T-cell (primary cell): ENCODE results near the gene FBXL15. TPM values are rescaled to one million over a fixed set of nuclear protein-coding genes. Genes with fewer than 3 reads are reported as not detected.
A peak's percentile ranks its signal among the peaks of the same experiment; 100 is the strongest.

Experiments used
- ATAC-seq, 4 experiments: fragments of 200-7000 bp in 3 of 4; fragments of 150-1000 bp in 1 of 4; cut with Tn5 transposase; replicated peaks in 1 of 4; 1 replicate in 3 of 4; 2 replicates in 1 of 4; pipeline ENCODE4 v1.10.0; 2021; ENCODE audit warnings: moderate library complexity in 3 of 4, mild to moderate bottlenecking in 2 of 4, moderate number of reproducible peaks in 1 of 4
- CTCF ChIA-PET, 2 donors: fragments of 300-600 bp; sonication (Branson Sonifier 250); formaldehyde crosslinking; loops; one replicate each; lab custom pipeline; 2022; ENCODE audit warnings: antibody characterized with exemption in 2 of 2; lab: Charles Lee
- POLR2A ChIA-PET, 2 donors: fragments of 300-600 bp; sonication (Branson Sonifier 250); formaldehyde crosslinking; loops; one replicate each; lab custom pipeline; 2022; ENCODE audit warnings: antibody characterized with exemption in 2 of 2; lab: Charles Lee
- DNase-seq, 35 experiments: peaks; one replicate each; pipeline versions ENCODE4 v3.0.0 to v3.0.0-alpha.2; 2013 to 2023
- H3K27ac ChIP-seq: one replicate; pipeline ENCODE4 v1.5.1; 2013; ENCODE audit warnings: low read length
- H3K27me3 ChIP-seq, 2 experiments: replicated peaks in 1 of 2; 1 replicate in 1 of 2; 2 replicates in 1 of 2; pipeline versions ENCODE4 v1.6.1 to v1.7.0; 2013; ENCODE audit warnings: low read length in 1 of 2, mixed read lengths in 1 of 2; ENCODE audit not compliant: control insufficient read depth in 2 of 2, insufficient read depth in 2 of 2; ENCODE audit errors: extremely low read depth in 1 of 2
- H3K36me3 ChIP-seq, 2 donors: 1 replicate in 1 of 2; 2 replicates in 1 of 2; pipeline versions ENCODE4 v1.6.1 to v1.7.0; 2013; ENCODE audit warnings: low read length in 1 of 2; ENCODE audit not compliant: control insufficient read depth in 2 of 2, insufficient read depth in 1 of 2; ENCODE audit errors: extremely low read depth in 1 of 2
- H3K4me1 ChIP-seq, 2 experiments: 1 replicate in 1 of 2; 2 replicates in 1 of 2; pipeline versions ENCODE4 v1.6.1 to v1.7.0; 2013; ENCODE audit warnings: low read length in 2 of 2, mixed read lengths in 1 of 2; ENCODE audit not compliant: insufficient read depth in 2 of 2, control insufficient read depth in 1 of 2; ENCODE audit errors: extremely low read depth in 1 of 2
- H3K4me3 ChIP-seq, 2 donors: 1 replicate in 1 of 2; 2 replicates in 1 of 2; pipeline versions ENCODE4 v1.5.1 to v1.7.0; 2013; ENCODE audit warnings: mild to moderate bottlenecking in 2 of 2, low read length in 1 of 2, moderate library complexity in 1 of 2; ENCODE audit not compliant: control insufficient read depth in 1 of 2; ENCODE audit errors: extremely low read depth in 1 of 2
- H3K9me3 ChIP-seq: 2 replicates; pipeline ENCODE4 v1.7.0; 2013
- H3K27ac Mint-ChIP-seq, 2 donors: one replicate each; pipeline ENCODE4 v1.8.0; 2020 to 2021; ENCODE audit warnings: mild to moderate bottlenecking in 2 of 2, mixed read lengths in 2 of 2
- H3K27me3 Mint-ChIP-seq, 2 donors: one replicate each; pipeline ENCODE4 v1.8.0; 2021 to 2022; ENCODE audit warnings: mixed read lengths in 2 of 2
- H3K36me3 Mint-ChIP-seq: one replicate; pipeline ENCODE4 v1.8.0; 2021; ENCODE audit warnings: mixed read lengths
- H3K4me1 Mint-ChIP-seq, 3 donors: one replicate each; pipeline ENCODE4 v1.8.0; 2020 to 2022; ENCODE audit warnings: mixed read lengths in 3 of 3, mild to moderate bottlenecking in 1 of 3
- H3K4me3 Mint-ChIP-seq, 3 donors: one replicate each; pipeline ENCODE4 v1.8.0; 2020 to 2022; ENCODE audit warnings: mild to moderate bottlenecking in 3 of 3, mixed read lengths in 3 of 3, moderate library complexity in 3 of 3
- H3K9me3 Mint-ChIP-seq, 3 donors: one replicate each; pipeline ENCODE4 v1.8.0; 2020 to 2022; ENCODE audit warnings: mixed read lengths in 3 of 3
- WGBS: methylation state at CpG from one replicate; pipeline ENCODE4 v1.1.5; 2013; ENCODE audit warnings: missing lambda C conversion rate; ENCODE audit not compliant: insufficient coverage; 5-methylcytosine and 5-hydroxymethylcytosine counted together
- total RNA-seq, 35 experiments: library from RNA in 6 of 35; stranded (reverse) in 6 of 35; fragments of 120-200 nt in 1 of 35; gene quantifications; one replicate each; pipeline versions ENCODE4 v1.2.1 to v1.2.4 and lab custom pipeline; 2013 to 2026

The FBXL15 gene
- total RNA-seq, 5 donors from 2014 or later (not counting 1 experiment from before 2014, with no cell fraction given): 13.3 to 30.4 (median 23.7) TPM

DNA sequence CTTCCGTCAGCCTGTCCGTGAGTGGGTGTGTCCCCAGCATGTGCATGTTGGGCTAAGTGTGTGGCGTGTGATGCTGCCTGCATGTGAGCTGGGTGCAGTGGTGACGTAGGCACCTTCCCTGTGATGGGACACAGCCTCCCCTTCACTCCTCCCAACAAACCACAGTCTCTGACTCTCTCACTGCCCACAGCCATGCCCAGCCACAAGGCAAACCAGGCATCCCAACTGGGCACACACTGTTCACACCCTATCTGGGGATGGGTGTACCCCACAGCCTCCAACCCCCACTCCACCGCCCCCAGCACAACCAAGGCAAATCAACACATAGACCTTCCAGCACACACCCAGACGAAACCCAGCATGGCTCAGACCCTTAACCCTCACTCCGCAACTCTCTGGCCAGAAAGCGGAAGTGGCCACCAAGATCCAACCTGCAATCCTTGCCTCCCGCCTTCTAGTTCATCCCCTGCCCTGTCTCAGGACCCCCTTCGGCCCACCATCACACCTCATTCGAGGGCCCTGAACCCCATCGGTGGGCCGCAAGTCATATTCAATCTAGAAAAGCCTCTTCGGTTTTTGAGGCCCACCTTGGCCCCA is 12.4 kb upstream of the FBXL15 start:
- no peak overlapping the region for H3K27ac ChIP-seq
- peak overlapping the region; percentile 73 to 82 (median 76) for H3K4me3 Mint-ChIP-seq

GRCh38 chr10:102408728-102409603 is 11.7 kb upstream of the FBXL15 start:
- Histone ChIP-seq H3K36me3 (no peaks in the 10 kb centered on the region), H3K4me1 (peaks cover 16 to 50% of the 10 kb centered on the region in 2 experiments), H3K4me3 (peak overlapping the region; percentile 50 to 73), H3K9me3 (no peaks in the 10 kb centered on the region), H3K27ac (peak overlapping the region; percentile 42), H3K27me3 (peaks cover 0 to 58% of the 10 kb centered on the region in 2 experiments)
- POLR2A ChIA-PET: interaction anchor here (0.6 to 1.0 kb wide), 2 partner anchors 10 to 14 kb away, joined by 3 to 4 read pairs; no protein-coding TSS in a partner anchor
- peak overlapping the region; percentile 73 to 82 (median 76) for H3K4me3 Mint-ChIP-seq
- peaks cover 0 to 33% of the 10 kb centered on the region in 2 donors for H3K27me3 Mint-ChIP-seq
- CTCF ChIA-PET: interaction anchor here in 1 of 2 donors (0.7 to 1.0 kb wide), 2 partner anchors 45 to 178 kb away, joined by 3 read pairs; no protein-coding TSS in a partner anchor
- H3K36me3 Mint-ChIP-seq: no peaks in the 10 kb centered on the region
- H3K4me1 Mint-ChIP-seq: peaks cover 32 to 43% (median 36%) of the 10 kb centered on the region in 3 donors
- peak overlapping the region in 1 of 2 donors; percentile 85 for H3K27ac Mint-ChIP-seq
- peak; percentile 43 to 82 (median 69) for DNase-seq
- H3K9me3 Mint-ChIP-seq: no peaks in the 10 kb centered on the region
- 1% methylated on average over 101 of the region's 103 CpGs for WGBS
- peak; percentile 67 to 83 (median 79) for ATAC-seq

More for the DNA sequence above, 12.4 kb upstream of the FBXL15 start:
- Histone ChIP-seq H3K4me3 (peak overlapping the region; percentile 17 to 33), H3K4me1 (peaks cover 16 to 53% of the 10 kb centered on the region in 2 experiments), H3K27me3 (peaks cover 0 to 57% of the 10 kb centered on the region in 2 experiments), H3K36me3 (peaks cover 0 to 1% of the 10 kb centered on the region in 2 donors), H3K9me3 (no peaks in the 10 kb centered on the region)
- Mint-ChIP-seq H3K27ac (peak overlapping the region; percentile 65 to 87), H3K4me1 (peaks cover 31 to 43% (median 37%) of the 10 kb centered on the region in 3 donors), H3K9me3 (no peaks in the 10 kb centered on the region), H3K36me3 (no peaks in the 10 kb centered on the region), H3K27me3 (peaks cover 0 to 33% of the 10 kb centered on the region in 2 donors)
- CTCF ChIA-PET: no interaction called here
- 75% methylated on average over 12 of the region's 14 CpGs for WGBS
- peak in 1 of 4 experiments; percentile 19 for ATAC-seq
- peak in 2 of 35 experiments; percentile 46 to 57 for DNase-seq
- POLR2A ChIA-PET: interaction anchor here in 1 of 2 donors (0.6 kb wide), 2 partner anchors 9 to 11 kb away, joined by 3 read pairs; no protein-coding TSS in a partner anchor

DNA sequence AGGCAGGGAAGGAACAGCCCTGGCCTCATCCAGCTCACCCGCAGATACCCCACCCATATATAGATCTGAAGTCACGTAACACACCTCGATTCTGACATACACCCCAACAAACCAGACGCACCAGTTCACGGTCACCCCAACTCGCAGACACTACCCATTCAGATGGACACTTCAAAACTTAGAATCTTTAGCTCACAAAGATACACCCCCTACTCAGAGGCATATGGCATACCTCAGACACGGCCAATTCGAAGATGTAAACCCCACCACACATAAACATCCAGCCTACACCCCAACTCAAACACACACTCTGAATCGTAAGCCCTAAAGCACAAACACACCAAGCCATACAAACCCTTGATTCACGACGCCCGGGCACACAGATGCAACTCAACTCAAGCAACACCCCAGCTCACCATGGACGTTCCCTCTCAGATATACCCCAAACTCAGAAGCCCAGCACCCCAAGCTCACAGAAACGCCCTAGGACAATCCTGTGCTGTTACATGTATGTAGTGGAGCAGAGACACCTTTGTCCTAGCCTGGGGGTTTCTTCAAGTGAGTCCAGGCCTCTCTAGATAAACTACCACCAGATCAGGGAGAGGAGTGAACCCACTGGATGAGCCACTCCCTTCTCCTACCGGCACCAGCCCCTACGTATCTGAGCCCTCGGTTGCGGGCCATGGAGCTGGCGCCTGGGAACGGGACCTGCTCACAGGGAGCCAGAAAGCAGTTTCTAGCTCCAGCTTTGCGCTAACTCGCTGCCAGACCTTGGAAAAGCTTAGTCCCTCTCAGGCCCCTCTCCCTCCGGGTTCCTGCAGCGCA is 10.8 kb upstream of the FBXL15 start:
- Mint-ChIP-seq H3K36me3 (no peaks in the 10 kb centered on the region), H3K4me3 (peak overlapping the region; percentile 63 to 82 (median 69)), H3K27me3 (peaks cover 0 to 37% of the 10 kb centered on the region in 2 donors), H3K4me1 (peaks cover 32 to 43% (median 36%) of the 10 kb centered on the region in 3 donors), H3K27ac (peak overlapping the region; percentile 54 to 85), H3K9me3 (no peaks in the 10 kb centered on the region)
- Histone ChIP-seq H3K4me1 (peaks cover 16 to 50% of the 10 kb centered on the region in 2 experiments), H3K9me3 (no peaks in the 10 kb centered on the region), H3K27ac (peak overlapping the region; percentile 42), H3K27me3 (peaks cover 0 to 65% of the 10 kb centered on the region in 2 experiments), H3K4me3 (peak overlapping the region; percentile 50 to 73), H3K36me3 (no peaks in the 10 kb centered on the region)
- peak in 3 of 4 experiments; percentile 1 to 6 (median 3) for ATAC-seq
- WGBS: 34% methylated on average over 20 of the region's 24 CpGs
- CTCF ChIA-PET: interaction anchor here (0.6 to 1.0 kb wide), 2 partner anchors 62 to 179 kb away, joined by 3 read pairs; no protein-coding TSS in a partner anchor
- POLR2A ChIA-PET: interaction anchor here (0.6 to 1.0 kb wide), 4 partner anchors 11 to 37 kb away, joined by 3 to 4 read pairs (median 3); no protein-coding TSS in a partner anchor
- peak in 1 of 35 experiments; percentile 27 for DNase-seq

- H3K36me3 ChIP-seq: no peaks in the 10 kb centered on the region
- no peak overlapping the region for H3K27ac ChIP-seq
- Mint-ChIP-seq H3K4me1 (peaks cover 32 to 43% (median 36%) of the 10 kb centered on the region in 3 donors), H3K36me3 (no peaks in the 10 kb centered on the region), H3K4me3 (peak overlapping the region; percentile 69 to 82 (median 70)), H3K9me3 (no peaks in the 10 kb centered on the region), H3K27ac (peak overlapping the region; percentile 54 to 85), H3K27me3 (peaks cover under 1 to 39% of the 10 kb centered on the region in 2 donors)
- peak overlapping the region; percentile 50 to 73 for H3K4me3 ChIP-seq
- H3K4me1 ChIP-seq: peaks cover 16 to 50% of the 10 kb centered on the region in 2 experiments
- WGBS: 5% methylated on average over 38 of the region's 48 CpGs
- peak; percentile 27 to 33 (median 31) for ATAC-seq
- H3K27me3 ChIP-seq: peaks cover 0 to 71% of the 10 kb centered on the region in 2 experiments
- peak in 27 of 35 experiments; percentile 33 to 71 (median 54) for DNase-seq
- CTCF ChIA-PET: interaction anchor here in 1 of 2 donors (1.3 kb wide), 1 partner anchor 13 kb away, joined by 3 read pairs; no protein-coding TSS in a partner anchor
- H3K9me3 ChIP-seq: no peaks in the 10 kb centered on the region
- POLR2A ChIA-PET: interaction anchor here in 1 of 2 donors (0.6 kb wide), 1 partner anchor 37 kb away, joined by 3 read pairs; no protein-coding TSS in a partner anchor
These were observed 10.1 kb upstream of the FBXL15 start for GRCh38 chr10:102410429-102411073.
